Measurements from ENCODE around the gene GP2. TPM values are rescaled to one million over a fixed set of nuclear protein-coding genes. Genes with fewer than 3 reads are reported as not detected.

GP2 gene
- total and polyA plus RNA-seq, 2 of the 4 experiments (the other 2 are of a cell fraction): not detected

GRCh38 chr16:20353379-20353778, 26.1 kb upstream of the GP2 start:
- Histone ChIP-seq H2BK15ac (ENCODE audit: low read depth, low read length) (no peak overlapping the region), H2BK120ac (ENCODE audit: low read depth, low read length) (no peak overlapping the region), H2AK9ac (replicated peaks; ENCODE audit: low read depth, low read length, poor library complexity) (no peak overlapping the region), H4K8ac (ENCODE audit: low read depth in 2 of 2, low read length in 2 of 2) (no peak overlapping the region), H2BK20ac (ENCODE audit: low read depth, low read length) (no peak overlapping the region), H3K56ac (ENCODE audit: extremely low read depth, insufficient read depth, low read length) (no peak overlapping the region), H3K23ac (ENCODE audit: low read depth, low read length) (no peak overlapping the region), H3K9ac (ENCODE audit: low read depth, low read length) (no peak overlapping the region), H3K14ac (replicated peaks; ENCODE audit: low read depth, low read length) (no peak overlapping the region), H3K9me1 (ENCODE audit: insufficient read depth, low read length) (no peaks in the 10 kb centered on the region), H2AK5ac (ENCODE audit: low read depth, low read length) (no peak overlapping the region), H3K4me2 (ENCODE audit: low read depth, low read length) (no peak overlapping the region), H3K27ac (ENCODE audit: insufficient read depth, low read length) (no peak overlapping the region), H4K91ac (ENCODE audit: insufficient read depth, low read depth, low read length) (no peak overlapping the region), H2AFZ (replicated peaks; ENCODE audit: low read length, poor library complexity) (no peak overlapping the region), H3K9me3 (ENCODE audit: control insufficient read depth, insufficient read depth, low read length) (peaks cover 9% of the 10 kb centered on the region; the same call in 1 of the 2 replicates), H2BK5ac (ENCODE audit: low read depth, low read length, poor library complexity, severe bottlenecking) (no peak overlapping the region), H4K20me1 (ENCODE audit: insufficient read depth, low read length) (no peaks in the 10 kb centered on the region), H3K36me3 (ENCODE audit: control insufficient read depth, insufficient read depth, low read length) (no peaks in the 10 kb centered on the region), H3K27me3 (ENCODE audit: control insufficient read depth, insufficient read depth, low read length) (no peaks in the 10 kb centered on the region), H3K79me1 (ENCODE audit: low read depth in 1 of 2, low read length in 2 of 2) (no peaks in the 10 kb centered on the region), H3K4ac (ENCODE audit: low read depth, low read length) (no peak overlapping the region), H3K4me3 (ENCODE audit: insufficient read depth, low read depth, low read length) (no peak overlapping the region), H4K5ac (ENCODE audit: low read depth, low read length) (no peak overlapping the region), H3K18ac (ENCODE audit: low read depth, low read length) (no peak overlapping the region), H3K4me1 (ENCODE audit: control insufficient read depth, insufficient read depth, low read length) (no peaks in the 10 kb centered on the region)
- dilution Hi-C loops (cut with HindIII; ENCODE audit: low sequenced_read_pairs, unreplicated experiment): no loop called here
- in situ Hi-C loops (cut with MboI; ENCODE audit: low sequenced_read_pairs): no loop called here
- ChIA-PET CTCF (no interaction called here), POLR2A (ENCODE audit: unreplicated experiment) (no interaction called here)
- TF ChIP-seq RCOR1 (IDR thresholded peaks at IDR 0.05; ENCODE audit: insufficient replicate concordance, low read length) (no peak), CEBPB (IDR thresholded peaks at IDR 0.05; ENCODE audit: low read depth, low read length) (peak; percentile 53; the same call in 1 of the 2 replicates)
- ATAC-seq (ENCODE audit: low read depth) (no peak), DNase-seq (no peak)
- no TSS peak for BruUV-seq (replicated peaks)
- intact Hi-C loops (cut with micrococcal nuclease): no loop called here
